ENCODE measurements around the gene CCDC187. TPM values are rescaled to one million over a fixed set of nuclear protein-coding genes. Genes with fewer than 3 reads are reported as not detected.

Gene CCDC187
- total and polyA plus RNA-seq, 2 of the 13 experiments (the other 11 are each of a cell fraction or from before 2014, with no cell fraction given): 0.03 to 0.13 TPM

GRCh38 chr9:136339173-136339957 is 35.5 kb upstream of the CCDC187 start (continued):
- TF ChIP-seq, protein P1, sequence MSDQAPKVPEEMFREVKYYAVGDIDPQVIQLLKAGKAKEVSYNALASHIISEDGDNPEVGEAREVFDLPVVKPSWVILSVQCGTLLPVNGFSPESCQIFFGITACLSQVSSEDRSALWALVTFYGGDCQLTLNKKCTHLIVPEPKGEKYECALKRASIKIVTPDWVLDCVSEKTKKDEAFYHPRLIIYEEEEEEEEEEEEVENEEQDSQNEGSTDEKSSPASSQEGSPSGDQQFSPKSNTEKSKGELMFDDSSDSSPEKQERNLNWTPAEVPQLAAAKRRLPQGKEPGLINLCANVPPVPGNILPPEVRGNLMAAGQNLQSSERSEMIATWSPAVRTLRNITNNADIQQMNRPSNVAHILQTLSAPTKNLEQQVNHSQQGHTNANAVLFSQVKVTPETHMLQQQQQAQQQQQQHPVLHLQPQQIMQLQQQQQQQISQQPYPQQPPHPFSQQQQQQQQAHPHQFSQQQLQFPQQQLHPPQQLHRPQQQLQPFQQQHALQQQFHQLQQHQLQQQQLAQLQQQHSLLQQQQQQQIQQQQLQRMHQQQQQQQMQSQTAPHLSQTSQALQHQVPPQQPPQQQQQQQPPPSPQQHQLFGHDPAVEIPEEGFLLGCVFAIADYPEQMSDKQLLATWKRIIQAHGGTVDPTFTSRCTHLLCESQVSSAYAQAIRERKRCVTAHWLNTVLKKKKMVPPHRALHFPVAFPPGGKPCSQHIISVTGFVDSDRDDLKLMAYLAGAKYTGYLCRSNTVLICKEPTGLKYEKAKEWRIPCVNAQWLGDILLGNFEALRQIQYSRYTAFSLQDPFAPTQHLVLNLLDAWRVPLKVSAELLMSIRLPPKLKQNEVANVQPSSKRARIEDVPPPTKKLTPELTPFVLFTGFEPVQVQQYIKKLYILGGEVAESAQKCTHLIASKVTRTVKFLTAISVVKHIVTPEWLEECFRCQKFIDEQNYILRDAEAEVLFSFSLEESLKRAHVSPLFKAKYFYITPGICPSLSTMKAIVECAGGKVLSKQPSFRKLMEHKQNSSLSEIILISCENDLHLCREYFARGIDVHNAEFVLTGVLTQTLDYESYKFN (CRISPR knock-in tag; conservative IDR thresholded peaks at IDR 0.05): peak; percentile 8; the same call in 1 of the 2 replicates
- TF ChIP-seq HDAC1 (CRISPR knock-in tag; IDR thresholded peaks at IDR 0.05): no peak; the same call in 1 of the 2 replicates
- TF ChIP-seq ZNF883 (CRISPR knock-in tag; IDR thresholded peaks at IDR 0.05; ENCODE audit: not compliant biosample characterization): peak; percentile 35
- 0 out of 2 replicates have a peak, but pooled peaks have one; percentile 30 for TF ChIP-seq ZNF772 (CRISPR knock-in tag; IDR thresholded peaks at IDR 0.05)
- no peak for TF ChIP-seq ZNF282 (IDR thresholded peaks at IDR 0.05; ENCODE audit: partially characterized antibody)
- no peak for TF ChIP-seq CHD4 (IDR thresholded peaks at IDR 0.05; ENCODE audit: borderline replicate concordance, low read length)
- TF ChIP-seq, protein P2, sequence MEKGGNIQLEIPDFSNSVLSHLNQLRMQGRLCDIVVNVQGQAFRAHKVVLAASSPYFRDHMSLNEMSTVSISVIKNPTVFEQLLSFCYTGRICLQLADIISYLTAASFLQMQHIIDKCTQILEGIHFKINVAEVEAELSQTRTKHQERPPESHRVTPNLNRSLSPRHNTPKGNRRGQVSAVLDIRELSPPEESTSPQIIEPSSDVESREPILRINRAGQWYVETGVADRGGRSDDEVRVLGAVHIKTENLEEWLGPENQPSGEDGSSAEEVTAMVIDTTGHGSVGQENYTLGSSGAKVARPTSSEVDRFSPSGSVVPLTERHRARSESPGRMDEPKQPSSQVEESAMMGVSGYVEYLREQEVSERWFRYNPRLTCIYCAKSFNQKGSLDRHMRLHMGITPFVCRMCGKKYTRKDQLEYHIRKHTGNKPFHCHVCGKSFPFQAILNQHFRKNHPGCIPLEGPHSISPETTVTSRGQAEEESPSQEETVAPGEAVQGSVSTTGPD (CRISPR knock-in tag; IDR thresholded peaks at IDR 0.05): no peak
- no peak for TF ChIP-seq U2AF1 (optimal IDR thresholded peaks at IDR 0.05; ENCODE audit: low read depth, low read length)
- no peak for TF ChIP-seq MTF1 (CRISPR knock-in tag; IDR thresholded peaks at IDR 0.05)
- TF ChIP-seq GATAD2A (CRISPR knock-in tag; IDR thresholded peaks at IDR 0.05): 0 out of 2 replicates have a peak, but pooled peaks have one; percentile 41
- TF ChIP-seq, protein P3, sequence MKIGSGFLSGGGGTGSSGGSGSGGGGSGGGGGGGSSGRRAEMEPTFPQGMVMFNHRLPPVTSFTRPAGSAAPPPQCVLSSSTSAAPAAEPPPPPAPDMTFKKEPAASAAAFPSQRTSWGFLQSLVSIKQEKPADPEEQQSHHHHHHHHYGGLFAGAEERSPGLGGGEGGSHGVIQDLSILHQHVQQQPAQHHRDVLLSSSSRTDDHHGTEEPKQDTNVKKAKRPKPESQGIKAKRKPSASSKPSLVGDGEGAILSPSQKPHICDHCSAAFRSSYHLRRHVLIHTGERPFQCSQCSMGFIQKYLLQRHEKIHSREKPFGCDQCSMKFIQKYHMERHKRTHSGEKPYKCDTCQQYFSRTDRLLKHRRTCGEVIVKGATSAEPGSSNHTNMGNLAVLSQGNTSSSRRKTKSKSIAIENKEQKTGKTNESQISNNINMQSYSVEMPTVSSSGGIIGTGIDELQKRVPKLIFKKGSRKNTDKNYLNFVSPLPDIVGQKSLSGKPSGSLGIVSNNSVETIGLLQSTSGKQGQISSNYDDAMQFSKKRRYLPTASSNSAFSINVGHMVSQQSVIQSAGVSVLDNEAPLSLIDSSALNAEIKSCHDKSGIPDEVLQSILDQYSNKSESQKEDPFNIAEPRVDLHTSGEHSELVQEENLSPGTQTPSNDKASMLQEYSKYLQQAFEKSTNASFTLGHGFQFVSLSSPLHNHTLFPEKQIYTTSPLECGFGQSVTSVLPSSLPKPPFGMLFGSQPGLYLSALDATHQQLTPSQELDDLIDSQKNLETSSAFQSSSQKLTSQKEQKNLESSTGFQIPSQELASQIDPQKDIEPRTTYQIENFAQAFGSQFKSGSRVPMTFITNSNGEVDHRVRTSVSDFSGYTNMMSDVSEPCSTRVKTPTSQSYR (CRISPR knock-in tag; IDR thresholded peaks at IDR 0.05; ENCODE audit: borderline replicate concordance): no peak
- no peak for TF ChIP-seq IKZF1 (IDR thresholded peaks at IDR 0.05)
- no peak for TF ChIP-seq MTA1 (CRISPR knock-in tag; IDR thresholded peaks at IDR 0.05; ENCODE audit: borderline replicate concordance)
- no peak for TF ChIP-seq NCOR1 (IDR thresholded peaks at IDR 0.05; ENCODE audit: borderline replicate concordance, low read length)
- no peak for TF ChIP-seq CBX2 (IDR thresholded peaks at IDR 0.05; ENCODE audit: low read depth, low read length)
- TF ChIP-seq CBX2 (CRISPR knock-in tag; IDR thresholded peaks at IDR 0.05; ENCODE audit: low read depth): no peak
- TF ChIP-seq ZNF619 (CRISPR knock-in tag; IDR thresholded peaks at IDR 0.05): no peak
- peak; percentile 50 for TF ChIP-seq AGO1 (IDR thresholded peaks at IDR 0.05; ENCODE audit: low read depth, low read length, poor library complexity, severe bottlenecking)
- TF ChIP-seq FOXK1 (CRISPR knock-in tag; IDR thresholded peaks at IDR 0.05; ENCODE audit: borderline replicate concordance, low read depth): no peak
- peak; percentile 16; the same call in 1 of the 2 replicates for TF ChIP-seq HOXA3 (CRISPR knock-in tag; IDR thresholded peaks at IDR 0.05)
- TF ChIP-seq KDM5B (CRISPR knock-in tag; IDR thresholded peaks at IDR 0.05; ENCODE audit: borderline replicate concordance): 0 out of 2 replicates have a peak, but pooled peaks have one; percentile 50
